ENCODE data around the gene TLE3.

The TLE3 gene

DNA sequence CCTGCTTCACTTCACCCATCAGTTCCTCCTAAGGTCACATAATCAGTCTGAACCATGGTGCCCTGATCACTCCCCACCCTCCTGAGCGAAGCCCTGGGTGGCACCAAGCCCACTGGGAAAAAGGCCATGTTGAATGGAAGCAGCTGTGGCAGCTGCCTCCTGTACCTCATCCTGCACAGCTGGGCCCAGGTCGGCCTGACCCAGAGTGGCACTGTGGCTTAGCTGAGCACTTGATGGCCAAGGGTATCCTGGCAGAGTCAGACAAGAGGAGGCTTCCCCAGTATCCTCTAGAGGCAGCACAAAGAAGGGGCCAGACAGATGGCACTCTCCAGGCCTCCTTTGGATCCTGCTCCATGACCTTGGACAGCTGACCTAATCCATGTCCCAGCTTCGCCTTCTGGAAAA lies 68.4 kb downstream of the TLE3 start:
- DNase-seq (ENCODE audit: low read depth), result no peak

GRCh38 chr15:70027518-70027917 lies 70.2 kb downstream of the TLE3 start:
- no peak for DNase-seq (ENCODE audit: low read depth)

GRCh38 chr15:70026991-70027390 lies 70.7 kb downstream of the TLE3 start:
- DNase-seq (ENCODE audit: low read depth), result no peak

DNA sequence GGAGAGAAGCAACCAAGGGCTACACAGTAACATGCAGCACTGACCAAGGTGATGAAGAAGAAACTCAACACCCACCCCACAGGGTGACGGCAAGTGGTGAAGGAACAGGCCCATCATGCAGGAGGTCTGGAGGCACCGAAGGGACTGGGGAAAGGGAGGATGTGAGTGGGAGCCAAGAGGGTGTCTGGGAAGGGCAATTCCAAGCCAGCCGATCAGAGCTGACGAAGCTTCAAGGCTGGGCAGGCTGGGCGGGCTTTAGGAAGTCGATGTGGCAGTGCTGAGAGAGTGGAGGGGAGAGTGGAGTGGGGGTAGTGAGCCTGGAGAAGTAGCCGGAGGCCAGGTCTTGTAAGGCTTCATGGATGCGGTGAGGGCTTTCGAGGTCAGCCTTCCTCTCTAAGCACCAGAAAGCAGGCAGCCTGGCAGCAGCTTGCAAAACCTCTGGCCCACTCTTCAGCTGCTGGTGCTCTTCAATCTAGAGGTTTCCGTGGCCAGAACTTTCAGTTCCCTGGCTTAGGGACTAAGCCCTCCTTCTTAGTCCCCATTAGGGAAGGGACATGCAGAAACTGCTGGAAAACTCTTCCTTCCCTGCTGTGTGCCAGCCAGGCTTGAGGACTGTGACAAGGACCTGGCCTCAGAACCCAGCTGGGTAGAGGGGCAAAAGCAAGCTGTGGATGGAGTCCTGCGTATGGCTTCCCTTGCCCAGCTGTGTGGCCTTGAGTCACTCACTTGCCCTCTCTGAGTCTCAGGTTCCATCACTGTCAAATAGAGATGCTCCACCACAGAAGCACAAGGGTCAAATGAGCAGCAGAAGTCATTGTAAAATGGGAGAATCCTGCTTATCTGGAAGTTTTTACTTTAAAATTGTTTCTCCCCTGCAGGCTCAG lies 72.1 kb downstream of the TLE3 start:
- DNase-seq (ENCODE audit: low read depth), result no peak

DNA sequence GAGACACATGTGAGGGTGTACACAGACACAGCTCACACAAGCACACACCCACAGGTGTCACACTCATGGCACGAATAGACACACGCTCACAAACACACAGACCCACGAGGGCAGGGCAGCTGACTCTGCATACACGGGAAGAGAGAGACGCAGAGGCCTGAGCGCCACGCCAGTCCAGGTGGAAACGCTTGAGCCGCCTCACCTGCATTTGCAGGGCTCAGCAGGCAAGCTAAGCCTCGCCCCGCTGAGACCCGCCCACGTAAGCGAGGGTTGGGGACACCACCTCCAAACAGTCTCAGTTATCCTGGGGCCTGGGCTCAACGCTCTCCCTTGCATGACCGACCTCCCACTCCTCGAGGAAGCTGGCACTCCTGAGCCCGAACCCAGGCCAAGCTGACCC lies 73.2 kb downstream of the TLE3 start:
- no peak for DNase-seq (ENCODE audit: low read depth)

GRCh38 chr15:70023769-70024491 lies 73.8 kb downstream of the TLE3 start:
- DNase-seq (ENCODE audit: low read depth), result no peak

- DNase-seq (ENCODE audit: low read depth), result peak; percentile 35
These were observed 74.5 kb downstream of the TLE3 start for GRCh38 chr15:70023064-70023768.

GRCh38 chr15:70020229-70020628 lies 77.5 kb downstream of the TLE3 start:
- no peak for DNase-seq (ENCODE audit: low read depth)

DNA sequence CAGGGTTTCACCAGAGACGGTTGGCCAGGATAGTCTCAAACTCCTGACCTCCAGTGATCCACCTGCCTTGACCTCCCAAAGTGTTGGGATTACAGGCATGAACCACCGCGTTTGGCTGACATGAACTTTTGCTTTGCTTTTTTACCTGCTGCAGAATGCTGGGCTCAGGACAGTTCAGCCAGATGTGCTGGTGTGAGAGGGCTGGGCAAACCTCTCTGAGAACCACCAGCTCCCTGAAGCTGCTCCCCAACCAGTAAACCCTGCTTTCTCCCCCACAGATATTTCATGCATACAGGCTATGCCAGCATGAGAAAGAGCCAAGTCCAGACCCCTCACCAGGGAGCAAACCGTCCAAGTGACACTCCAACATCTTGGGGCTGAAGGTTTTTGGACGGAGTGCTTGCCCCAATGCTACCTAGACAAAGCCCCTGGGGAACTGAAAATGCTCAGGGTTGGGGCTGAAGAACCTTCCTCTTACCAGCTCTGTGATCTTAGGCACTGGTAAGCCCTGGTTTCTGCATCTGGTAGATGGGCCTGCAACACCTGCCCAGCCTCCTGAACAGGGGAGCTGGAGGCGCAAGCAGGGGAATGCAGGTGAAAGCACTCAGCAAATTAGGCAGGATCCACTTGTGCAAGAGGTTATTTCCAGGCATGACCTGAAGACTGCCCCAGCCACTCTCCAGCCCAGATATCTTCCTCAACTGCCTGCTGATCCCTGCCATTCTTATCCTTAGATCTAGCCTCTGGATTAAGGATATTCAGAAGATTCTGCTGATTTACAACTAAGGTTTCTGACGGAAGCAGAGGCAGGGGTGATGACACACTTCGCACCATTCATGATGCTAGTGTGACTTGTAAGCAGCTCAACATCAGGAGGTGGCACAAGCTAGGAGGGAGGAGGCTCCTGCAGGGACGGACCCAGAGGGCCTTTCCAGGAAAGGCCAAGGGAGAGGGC lies 78.8 kb downstream of the TLE3 start:
- DNase-seq (ENCODE audit: low read depth), result no peak

DNA sequence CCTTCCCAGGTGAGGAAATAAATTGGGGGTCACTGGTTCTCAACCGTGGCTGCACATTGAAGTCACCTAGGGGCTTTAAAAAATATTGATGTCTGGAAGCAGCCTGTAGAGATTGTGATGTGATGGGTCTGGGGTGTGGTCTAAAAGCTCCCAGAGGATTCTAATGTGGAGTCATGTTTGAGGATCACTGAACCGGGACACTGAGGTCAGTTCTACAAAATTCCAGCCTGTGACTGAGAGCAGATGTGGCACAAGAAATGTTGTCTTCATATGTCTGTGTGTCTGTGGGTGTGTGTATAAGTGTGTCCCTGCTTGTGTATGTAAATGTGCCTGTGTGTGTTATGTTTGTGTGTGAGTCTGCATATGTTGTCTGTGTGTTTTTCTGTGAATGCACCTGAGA lies 79.9 kb downstream of the TLE3 start:
- DNase-seq (ENCODE audit: low read depth), result no peak

DNA sequence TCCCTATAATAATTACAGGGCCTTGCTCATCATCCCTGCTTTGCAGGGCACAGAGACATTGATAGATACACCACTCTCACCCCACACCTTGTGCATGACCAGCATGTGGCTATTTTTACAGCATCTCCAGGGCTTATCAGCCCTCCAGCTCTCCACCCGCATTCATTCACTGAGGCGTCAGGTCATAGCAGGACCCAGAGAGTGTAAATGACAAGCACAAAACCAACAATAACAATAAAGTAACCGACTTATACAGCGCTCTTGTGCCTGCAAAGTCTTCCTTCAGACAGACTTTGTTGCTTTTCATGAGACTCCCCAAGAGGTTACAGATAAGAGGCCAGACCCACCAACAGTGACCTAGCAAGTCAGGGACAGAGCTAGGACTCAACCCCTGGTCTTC lies 80.7 kb downstream of the TLE3 start:
- DNase-seq (ENCODE audit: low read depth), result no peak

DNA sequence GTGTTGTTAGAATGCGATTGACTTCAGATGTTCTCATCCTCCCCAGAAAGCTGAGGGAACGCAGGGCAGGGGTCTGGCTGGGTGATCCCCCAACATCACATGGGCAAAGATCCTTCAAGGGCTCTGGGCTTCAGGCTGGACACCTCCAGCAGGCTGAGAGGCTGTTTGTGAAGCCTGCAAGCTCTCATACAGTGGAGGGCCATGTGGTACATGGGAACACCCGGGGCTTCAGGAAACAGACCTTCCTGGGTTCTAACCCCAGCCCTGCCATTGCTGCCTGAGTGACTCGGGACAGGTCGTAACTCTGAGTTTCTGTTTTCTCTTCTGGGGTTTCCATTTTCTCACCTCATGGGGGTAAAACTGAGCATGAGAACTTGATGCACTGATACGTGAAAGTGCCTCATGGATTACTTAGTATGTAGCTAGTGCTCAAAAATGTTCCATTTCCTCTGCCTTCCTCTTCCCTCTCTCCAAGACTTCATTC lies 81.2 kb downstream of the TLE3 start:
- DNase-seq (ENCODE audit: low read depth), result no peak

GRCh38 chr15:70014860-70015490 lies 82.7 kb downstream of the TLE3 start:
- DNase-seq (ENCODE audit: low read depth), result no peak

DNA sequence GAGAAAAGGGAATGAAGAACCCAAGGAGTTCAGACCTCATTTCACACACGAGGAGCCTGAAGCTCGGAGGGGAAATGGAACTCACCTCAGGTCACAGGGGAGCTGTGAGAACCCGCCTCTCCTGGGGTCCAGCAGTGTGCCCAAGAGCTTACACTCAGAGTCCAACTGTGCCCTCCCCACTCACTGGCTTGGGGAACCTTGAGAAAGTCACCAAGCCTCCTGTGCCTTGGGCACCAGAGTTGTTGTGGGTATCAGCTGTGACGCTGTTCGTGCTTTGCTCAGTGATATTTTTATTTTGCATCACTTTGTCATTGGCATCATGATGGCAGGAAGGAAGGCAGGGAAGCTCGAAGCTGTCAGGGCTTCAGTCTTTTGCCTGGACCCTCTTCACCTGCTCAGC lies 83.4 kb downstream of the TLE3 start:
- no peak for DNase-seq (ENCODE audit: low read depth)

DNA sequence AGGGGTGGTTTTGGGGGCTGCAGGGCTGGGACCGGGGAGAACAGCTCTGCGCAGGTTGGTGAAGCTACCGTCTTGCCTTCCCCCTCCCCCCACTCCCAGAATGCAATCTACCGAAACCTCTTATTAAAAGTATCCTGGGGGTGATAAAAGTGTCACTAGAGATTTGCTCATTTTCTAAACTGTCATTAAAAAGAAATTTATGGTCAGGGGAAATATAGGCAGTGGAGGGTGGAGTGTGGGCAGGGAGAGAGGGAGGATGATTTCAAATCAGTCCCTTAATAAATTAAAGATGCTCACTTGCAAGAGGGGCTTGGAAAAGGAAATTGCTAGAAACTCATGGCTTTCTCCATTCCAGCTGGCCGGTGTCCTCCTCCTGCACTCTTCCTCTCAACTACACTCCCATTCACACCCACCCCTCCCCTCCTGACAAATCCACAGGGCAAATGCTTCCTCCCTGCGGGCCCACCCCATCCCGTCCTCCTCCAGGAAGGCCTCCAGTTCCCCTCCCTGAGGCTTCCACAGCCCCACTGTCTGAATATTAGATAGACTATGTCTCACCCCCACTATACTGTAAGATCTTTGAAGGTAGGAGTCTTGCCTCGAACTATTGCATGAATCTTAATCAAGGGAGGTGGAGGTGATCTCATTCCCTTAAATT lies 83.9 kb downstream of the TLE3 start:
- no peak for DNase-seq (ENCODE audit: low read depth)

DNA sequence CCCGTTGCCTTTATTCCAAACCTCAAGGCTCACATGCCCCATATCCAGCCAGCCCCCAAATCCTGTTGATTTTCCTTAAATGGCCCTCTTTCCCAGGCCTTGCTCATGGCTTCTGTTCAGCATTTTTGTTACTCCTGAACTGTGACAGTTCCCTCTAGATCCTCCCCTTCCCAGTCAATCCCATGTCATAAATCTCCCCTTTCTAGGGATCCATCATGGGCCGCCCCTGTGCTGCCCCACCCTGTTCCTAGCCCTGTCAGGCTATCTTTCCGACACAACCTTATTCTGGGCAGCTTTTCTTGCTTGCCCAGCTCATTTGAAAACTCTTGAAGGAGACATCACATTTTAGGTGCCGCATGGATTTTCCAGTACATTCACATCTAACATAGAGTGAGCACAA lies 84.8 kb downstream of the TLE3 start:
- no peak for DNase-seq (ENCODE audit: low read depth)

GRCh38 chr15:70008697-70009290 lies 88.9 kb downstream of the TLE3 start:
- no peak for DNase-seq (ENCODE audit: low read depth)

DNA sequence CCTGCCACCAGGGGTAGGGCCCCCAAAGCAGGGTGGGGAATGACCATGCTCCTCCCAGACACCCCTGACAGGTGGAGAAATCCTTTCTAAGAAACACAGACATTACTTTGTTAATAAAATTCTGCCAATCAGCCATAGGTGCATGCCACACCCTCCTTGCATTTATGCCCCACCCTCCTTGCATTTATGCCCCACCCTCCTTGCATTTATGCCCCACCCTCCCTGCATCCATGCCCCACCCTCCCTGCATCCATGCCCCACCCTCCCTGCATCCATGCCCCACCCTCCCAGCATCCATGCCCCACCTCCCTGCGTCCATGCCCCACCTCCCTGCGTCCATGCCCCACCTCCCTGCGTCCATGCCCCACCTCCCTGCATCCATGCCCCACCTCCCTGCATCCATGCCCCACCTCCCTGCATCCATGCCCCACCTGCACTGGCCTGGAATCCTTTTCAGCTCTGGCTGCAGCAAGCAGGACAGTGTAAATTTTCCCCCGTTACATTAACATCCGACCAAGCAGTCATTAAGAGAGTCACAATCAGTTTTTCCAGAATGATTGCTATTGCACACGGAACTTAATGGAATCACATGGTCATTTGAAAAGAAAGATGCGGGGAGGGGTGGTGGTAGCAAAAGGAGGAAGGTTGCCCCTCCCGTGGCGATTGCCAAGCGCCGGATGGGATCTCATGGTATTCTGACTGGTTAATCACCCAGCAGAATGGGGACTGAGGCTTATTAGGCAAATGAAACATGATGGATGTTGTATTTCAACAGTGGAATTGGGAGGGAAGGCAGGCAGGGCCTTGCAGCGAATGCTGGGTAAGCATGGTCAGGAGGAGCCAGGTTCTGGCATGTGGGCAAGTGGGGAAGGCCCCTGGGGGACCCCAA lies 91.2 kb downstream of the TLE3 start:
- no peak for DNase-seq (ENCODE audit: low read depth)

GRCh38 chr15:70004826-70005225 lies 92.9 kb downstream of the TLE3 start:
- no peak for DNase-seq (ENCODE audit: low read depth)
